Measurements from ENCODE around the gene IFIT3.

IFIT3 gene

GRCh38 chr10:89345367-89346000 lies 17.7 kb downstream of the IFIT3 start:
- Histone ChIP-seq H2AFZ (no peak overlapping the region), H3K27me3 (ENCODE audit: control insufficient read depth, insufficient read depth, low read length) (no peaks in the 10 kb centered on the region), H3K4me3 (ENCODE audit: low read depth, low read length) (no peak overlapping the region), H3K27ac (no peak overlapping the region), H3K9me3 (ENCODE audit: control insufficient read depth, low read length) (no peaks in the 10 kb centered on the region), H3K4me1 (peaks cover 5% of the 10 kb centered on the region), H3K9ac (no peak overlapping the region), H3K79me2 (no peaks in the 10 kb centered on the region), H3K4me2 (ENCODE audit: low read length) (no peak overlapping the region), H3K36me3 (ENCODE audit: control insufficient read depth, insufficient read depth, low read length) (no peaks in the 10 kb centered on the region)
- TF ChIP-seq CTCF (IDR thresholded peaks at IDR 0.05): no peak

DNA sequence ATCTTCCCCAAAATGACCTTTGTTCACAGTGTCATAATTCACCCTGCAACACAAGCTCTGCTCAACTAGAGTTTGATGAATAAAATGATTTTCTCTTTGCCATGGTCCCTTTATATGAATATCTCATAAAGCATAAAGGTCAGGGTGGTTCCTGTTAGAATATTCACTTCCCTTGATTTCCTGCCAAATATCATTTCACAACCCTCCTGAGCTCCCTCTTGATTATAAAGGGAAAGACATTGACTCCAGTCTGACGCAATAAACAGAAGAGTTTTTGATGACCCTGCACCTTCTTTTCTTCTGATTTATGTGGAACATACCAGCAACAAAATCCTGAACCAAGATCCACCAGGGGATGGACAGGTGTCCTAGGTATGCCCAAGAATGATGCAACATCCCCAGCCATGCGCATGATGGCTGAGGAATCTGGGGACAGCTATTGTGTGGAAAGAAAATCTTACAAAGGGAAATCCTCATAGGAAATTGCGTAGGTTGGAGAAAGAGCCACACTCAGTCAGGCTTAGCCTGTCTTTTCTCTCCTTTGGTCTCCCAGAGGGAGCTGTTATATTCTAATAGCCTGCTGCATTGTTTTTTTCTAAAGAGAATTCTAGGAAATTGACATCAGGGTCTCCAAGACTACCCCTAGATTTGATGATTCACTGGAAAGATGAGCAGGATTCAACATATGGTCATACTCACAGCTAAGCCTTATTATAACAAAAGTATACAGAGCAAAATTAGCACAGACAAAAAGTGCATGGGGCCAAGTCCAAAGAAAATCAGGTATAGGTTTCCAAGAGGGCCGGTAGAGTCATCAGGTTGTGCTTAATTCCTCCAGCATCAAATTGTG lies 18.8 kb downstream of the IFIT3 start:
- Histone ChIP-seq H3K27ac (no peak overlapping the region), H3K4me3 (ENCODE audit: low read depth, low read length) (no peak overlapping the region), H3K4me2 (ENCODE audit: low read length) (no peak overlapping the region), H3K79me2 (no peaks in the 10 kb centered on the region), H2AFZ (peak overlapping the region; percentile 11), H3K27me3 (ENCODE audit: control insufficient read depth, insufficient read depth, low read length) (no peaks in the 10 kb centered on the region), H3K9ac (no peak overlapping the region), H3K4me1 (peaks cover 5% of the 10 kb centered on the region), H3K36me3 (ENCODE audit: control insufficient read depth, insufficient read depth, low read length) (no peaks in the 10 kb centered on the region), H3K9me3 (ENCODE audit: control insufficient read depth, low read length) (no peaks in the 10 kb centered on the region)
- no peak for TF ChIP-seq CTCF (IDR thresholded peaks at IDR 0.05)

- Histone ChIP-seq H3K4me2 (ENCODE audit: low read length) (no peak overlapping the region), H3K9ac (no peak overlapping the region), H3K27me3 (ENCODE audit: control insufficient read depth, insufficient read depth, low read length) (no peaks in the 10 kb centered on the region), H3K36me3 (ENCODE audit: control insufficient read depth, insufficient read depth, low read length) (no peaks in the 10 kb centered on the region), H3K4me3 (ENCODE audit: low read depth, low read length) (no peak overlapping the region), H3K4me1 (peaks cover 5% of the 10 kb centered on the region), H3K9me3 (ENCODE audit: control insufficient read depth, low read length) (no peaks in the 10 kb centered on the region), H2AFZ (no peak overlapping the region), H3K79me2 (no peaks in the 10 kb centered on the region), H3K27ac (peak overlapping the region; percentile 25)
- TF ChIP-seq CTCF (IDR thresholded peaks at IDR 0.05): no peak
Measured at GRCh38 chr10:89347701-89348457, 20.1 kb downstream of the IFIT3 start.

DNA sequence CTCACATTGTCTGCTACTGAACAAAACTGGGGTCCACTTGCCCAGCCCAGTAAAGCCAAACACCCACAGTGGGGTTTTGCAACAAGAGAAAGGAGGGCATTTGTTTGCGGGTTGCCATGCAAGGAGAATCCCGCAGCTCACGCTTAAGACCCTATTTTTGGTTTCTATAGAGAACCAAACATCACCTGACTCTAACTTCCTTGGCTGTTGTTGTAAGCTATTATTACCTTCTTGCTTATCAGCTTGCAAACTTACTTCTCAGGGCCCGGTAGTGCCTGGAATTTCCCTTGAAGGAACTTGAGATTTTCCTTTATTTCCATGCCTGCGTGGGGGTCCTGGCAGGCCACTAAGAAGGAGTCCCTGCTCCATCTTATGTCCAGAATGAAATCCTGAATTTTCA lies 20.7 kb downstream of the IFIT3 start:
- Histone ChIP-seq H2AFZ (no peak overlapping the region), H3K27me3 (ENCODE audit: control insufficient read depth, insufficient read depth, low read length) (no peaks in the 10 kb centered on the region), H3K4me2 (ENCODE audit: low read length) (no peak overlapping the region), H3K27ac (no peak overlapping the region), H3K4me1 (peaks cover 5% of the 10 kb centered on the region), H3K9me3 (ENCODE audit: control insufficient read depth, low read length) (no peaks in the 10 kb centered on the region), H3K9ac (no peak overlapping the region), H3K36me3 (ENCODE audit: control insufficient read depth, insufficient read depth, low read length) (no peaks in the 10 kb centered on the region), H3K79me2 (no peaks in the 10 kb centered on the region), H3K4me3 (ENCODE audit: low read depth, low read length) (no peak overlapping the region)
- no peak for TF ChIP-seq CTCF (IDR thresholded peaks at IDR 0.05)
